Measurements from ENCODE around the gene P3H2.

DNA sequence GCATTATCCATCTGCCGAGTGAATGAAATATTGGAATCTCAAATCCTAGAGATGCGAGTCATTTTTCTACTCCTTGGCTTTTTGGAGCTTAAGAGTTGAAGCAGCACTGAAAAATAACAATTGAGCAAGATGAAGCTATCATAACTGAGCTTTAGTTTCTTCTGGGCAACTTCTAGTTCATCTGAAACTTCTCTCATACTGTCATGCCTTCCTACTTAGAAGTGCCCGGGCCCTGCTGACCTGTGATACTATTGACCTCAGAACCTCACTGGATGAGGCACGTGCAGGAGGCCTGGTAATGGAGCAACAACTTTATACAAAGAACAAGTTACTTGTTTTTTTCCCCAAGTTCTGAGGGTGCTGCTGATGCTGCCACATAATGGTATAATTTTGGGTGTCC, 48.5 kb upstream of the P3H2 start:
- TF ChIP-seq, protein P1, sequence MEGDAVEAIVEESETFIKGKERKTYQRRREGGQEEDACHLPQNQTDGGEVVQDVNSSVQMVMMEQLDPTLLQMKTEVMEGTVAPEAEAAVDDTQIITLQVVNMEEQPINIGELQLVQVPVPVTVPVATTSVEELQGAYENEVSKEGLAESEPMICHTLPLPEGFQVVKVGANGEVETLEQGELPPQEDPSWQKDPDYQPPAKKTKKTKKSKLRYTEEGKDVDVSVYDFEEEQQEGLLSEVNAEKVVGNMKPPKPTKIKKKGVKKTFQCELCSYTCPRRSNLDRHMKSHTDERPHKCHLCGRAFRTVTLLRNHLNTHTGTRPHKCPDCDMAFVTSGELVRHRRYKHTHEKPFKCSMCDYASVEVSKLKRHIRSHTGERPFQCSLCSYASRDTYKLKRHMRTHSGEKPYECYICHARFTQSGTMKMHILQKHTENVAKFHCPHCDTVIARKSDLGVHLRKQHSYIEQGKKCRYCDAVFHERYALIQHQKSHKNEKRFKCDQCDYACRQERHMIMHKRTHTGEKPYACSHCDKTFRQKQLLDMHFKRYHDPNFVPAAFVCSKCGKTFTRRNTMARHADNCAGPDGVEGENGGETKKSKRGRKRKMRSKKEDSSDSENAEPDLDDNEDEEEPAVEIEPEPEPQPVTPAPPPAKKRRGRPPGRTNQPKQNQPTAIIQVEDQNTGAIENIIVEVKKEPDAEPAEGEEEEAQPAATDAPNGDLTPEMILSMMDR (IDR thresholded peaks at IDR 0.05) = no peak
- no peak for TF ChIP-seq POLR2AphosphoS5 (IDR thresholded peaks at IDR 0.05; ENCODE audit: low read depth, low read length)

Data from Panc1 (cell line).